CD14-positive monocyte (primary cell): ENCODE data around the gene CDKAL1. TPM values are rescaled to one million over a fixed set of nuclear protein-coding genes. Genes with fewer than 3 reads are reported as not detected.

ENCODE experiments used
- DNase-seq, 3 donors: peaks; one replicate each; pipeline ENCODE4 v3.0.0-alpha.2; 2011 to 2022
- H2AFZ ChIP-seq: 2 replicates; pipeline ENCODE4 v1.6.0; 2012; ENCODE audit warnings: mild to moderate bottlenecking, low read depth, low read length, inconsistent platforms; ENCODE audit not compliant: insufficient read depth, poor library complexity, severe bottlenecking
- H3K27ac ChIP-seq, 2 donors: 1 replicate in 1 of 2; 2 replicates in 1 of 2; pipeline ENCODE4 v1.5.1; 2012 to 2013; ENCODE audit warnings: low read length in 2 of 2, control low read depth in 1 of 2, inconsistent platforms in 1 of 2, low read depth in 1 of 2, mild to moderate bottlenecking in 1 of 2
- H3K27me3 ChIP-seq, 2 donors: one replicate each; pipeline versions ENCODE4 v1.6.0 to v1.6.1; 2011 to 2013; ENCODE audit warnings: low read length in 2 of 2; ENCODE audit not compliant: control insufficient read depth in 2 of 2, insufficient read depth in 2 of 2
- H3K36me3 ChIP-seq, 2 donors: replicated peaks in 1 of 2; 1 replicate in 1 of 2; 2 replicates in 1 of 2; pipeline versions ENCODE4 v1.5.1 to v1.6.1; 2012 to 2013; ENCODE audit warnings: low read length in 2 of 2, control low read depth in 1 of 2, inconsistent platforms in 1 of 2, mild to moderate bottlenecking in 1 of 2; ENCODE audit not compliant: insufficient read depth in 2 of 2, control insufficient read depth in 1 of 2
- H3K4me1 ChIP-seq, 2 donors: 1 replicate in 1 of 2; 2 replicates in 1 of 2; pipeline versions ENCODE4 v1.5.1 to v1.6.1; 2012 to 2013; ENCODE audit warnings: low read length in 2 of 2, control low read depth in 1 of 2, inconsistent platforms in 1 of 2, mild to moderate bottlenecking in 1 of 2, moderate library complexity in 1 of 2; ENCODE audit not compliant: insufficient read depth in 2 of 2, control insufficient read depth in 1 of 2
- H3K4me2 ChIP-seq: replicated peaks from 2 replicates; pipeline ENCODE3; 2012; ENCODE audit warnings: low read length, moderate library complexity, mild to moderate bottlenecking; ENCODE audit not compliant: poor library complexity, severe bottlenecking; ENCODE audit errors: extremely low read depth
- H3K4me3 ChIP-seq, 3 experiments: fragments of 200-600 bp in 1 of 3; sonication (generic) in 1 of 3; replicated peaks in 1 of 3; 1 replicate in 2 of 3; 2 replicates in 1 of 3; pipeline ENCODE4 v1.5.1; 2011 to 2013; ENCODE audit warnings: low read length in 3 of 3, mild to moderate bottlenecking in 3 of 3, control low read depth in 2 of 3, low read depth in 2 of 3, inconsistent platforms in 1 of 3, moderate library complexity in 1 of 3
- H3K79me2 ChIP-seq: 2 replicates; pipeline ENCODE4 v1.6.0; 2012; ENCODE audit warnings: mild to moderate bottlenecking, control low read depth, inconsistent platforms, low read length, moderate library complexity; ENCODE audit not compliant: insufficient read depth
- H3K9ac ChIP-seq: 2 replicates; pipeline ENCODE4 v1.6.0; 2017; ENCODE audit warnings: low read length, mild to moderate bottlenecking; ENCODE audit not compliant: insufficient read depth, poor library complexity, severe bottlenecking
- H3K9me3 ChIP-seq, 2 donors: replicated peaks in 1 of 2; 1 replicate in 1 of 2; 2 replicates in 1 of 2; pipeline versions ENCODE4 v1.5.1 to v1.6.1; 2012 to 2013; ENCODE audit warnings: low read length in 2 of 2, control low read depth in 1 of 2; ENCODE audit not compliant: control insufficient read depth in 1 of 2, insufficient read depth in 1 of 2
- H4K20me1 ChIP-seq: 2 replicates; pipeline ENCODE4 v1.6.0; 2012; ENCODE audit warnings: mild to moderate bottlenecking, low read length, control low read depth, moderate library complexity; ENCODE audit not compliant: insufficient read depth
- H3K27ac Mint-ChIP-seq, 7 donors: one replicate each; pipeline ENCODE4 v1.8.0; 2020; ENCODE audit warnings: mild to moderate bottlenecking in 7 of 7, mixed read lengths in 7 of 7, moderate library complexity in 6 of 7, inconsistent platforms in 2 of 7
- H3K27me3 Mint-ChIP-seq, 3 donors: one replicate each; pipeline ENCODE4 v1.8.0; 2021 to 2022; ENCODE audit warnings: low read depth in 3 of 3, mild to moderate bottlenecking in 3 of 3, mixed read lengths in 3 of 3, moderate library complexity in 3 of 3, inconsistent platforms in 1 of 3
- H3K36me3 Mint-ChIP-seq, 2 donors: one replicate each; pipeline ENCODE4 v1.8.0; 2020; ENCODE audit warnings: mixed read lengths in 2 of 2, inconsistent platforms in 1 of 2, mild to moderate bottlenecking in 1 of 2
- H3K4me1 Mint-ChIP-seq: one replicate; pipeline ENCODE4 v1.8.0; 2020; ENCODE audit warnings: mild to moderate bottlenecking, mixed read lengths
- H3K4me3 Mint-ChIP-seq, 2 donors: one replicate each; pipeline ENCODE4 v1.8.0; 2020; ENCODE audit warnings: mild to moderate bottlenecking in 2 of 2, mixed read lengths in 2 of 2, moderate library complexity in 1 of 2
- H3K9me3 Mint-ChIP-seq, 7 donors: one replicate each; pipeline ENCODE4 v1.8.0; 2020 to 2022; ENCODE audit warnings: mixed read lengths in 7 of 7, mild to moderate bottlenecking in 6 of 7, moderate library complexity in 6 of 7, inconsistent platforms in 2 of 7
- WGBS: methylation state at CpG from one replicate; pipeline ENCODE4 v1.1.5; 2013; ENCODE audit warnings: missing lambda C conversion rate; ENCODE audit not compliant: insufficient coverage; 5-methylcytosine and 5-hydroxymethylcytosine counted together
- intact Hi-C, 2 donors: fragments of 100-400 bp; cut with micrococcal nuclease; formaldehyde crosslinking; loops; one replicate each; pipeline versions ENCODE4 v1.15.0 to v1.15.1; 2023
- polyA plus RNA-seq, 3 donors: library from polyadenylated mRNA; depleted of rRNA in 1 of 3; unstranded in 2 of 3; stranded (reverse) in 1 of 3; fragments of 300-500 nt in 2 of 3; fragments of >200 nt in 1 of 3; fragmentation: Illumina TruSeq in 2 of 3; gene quantifications; 1 replicate in 2 of 3; 2 replicates in 1 of 3; pipeline ENCODE4 v1.2.3, GENCODE V29; 2012 to 2021
- TF ChIP-seq, protein P1 (sequence below): fragments of 200-600 bp; IDR thresholded peaks from one replicate; pipeline ENCODE4 v1.8.0; 2022; ENCODE audit warnings: antibody characterized with exemption, mild to moderate bottlenecking

Gene CDKAL1
- polyA plus RNA-seq, 3 donors, result 3.2 to 12.4 (median 8.3) TPM

GRCh38 chr6:20879526-20879925, 345.3 kb downstream of the CDKAL1 start:
- H2AFZ ChIP-seq, result no peak overlapping the region
- WGBS, result 75% methylated on average over 1 of the region's 1 CpG
- H3K4me3 Mint-ChIP-seq, result no peak overlapping the region
- peaks cover 4 to 15% (median 9%) of the 10 kb centered on the region in 7 donors for H3K9me3 Mint-ChIP-seq
- H3K4me1 ChIP-seq, result no peaks in the 10 kb centered on the region
- H3K36me3 Mint-ChIP-seq, result peaks cover 3 to 9% of the 10 kb centered on the region in 2 donors
- H3K27me3 Mint-ChIP-seq, result no peaks in the 10 kb centered on the region
- H3K27ac ChIP-seq, result no peak overlapping the region
- H4K20me1 ChIP-seq, result no peaks in the 10 kb centered on the region
- no peaks in the 10 kb centered on the region for H3K79me2 ChIP-seq
- intact Hi-C loops, result no loop called here
- H3K9me3 ChIP-seq, result peaks cover 0 to 9% of the 10 kb centered on the region in 2 donors
- H3K36me3 ChIP-seq, result peaks cover 0 to 5% of the 10 kb centered on the region in 2 donors
- H3K27me3 ChIP-seq, result no peaks in the 10 kb centered on the region
- H3K9ac ChIP-seq, result no peak overlapping the region
- no peak overlapping the region for H3K4me3 ChIP-seq
- H3K27ac Mint-ChIP-seq, result peak overlapping the region in 2 of 7 donors; percentile 33 to 57
- no peak overlapping the region for H3K4me2 ChIP-seq
- no peaks in the 10 kb centered on the region for H3K4me1 Mint-ChIP-seq
- DNase-seq, result no peak
- TF ChIP-seq, protein P1, sequence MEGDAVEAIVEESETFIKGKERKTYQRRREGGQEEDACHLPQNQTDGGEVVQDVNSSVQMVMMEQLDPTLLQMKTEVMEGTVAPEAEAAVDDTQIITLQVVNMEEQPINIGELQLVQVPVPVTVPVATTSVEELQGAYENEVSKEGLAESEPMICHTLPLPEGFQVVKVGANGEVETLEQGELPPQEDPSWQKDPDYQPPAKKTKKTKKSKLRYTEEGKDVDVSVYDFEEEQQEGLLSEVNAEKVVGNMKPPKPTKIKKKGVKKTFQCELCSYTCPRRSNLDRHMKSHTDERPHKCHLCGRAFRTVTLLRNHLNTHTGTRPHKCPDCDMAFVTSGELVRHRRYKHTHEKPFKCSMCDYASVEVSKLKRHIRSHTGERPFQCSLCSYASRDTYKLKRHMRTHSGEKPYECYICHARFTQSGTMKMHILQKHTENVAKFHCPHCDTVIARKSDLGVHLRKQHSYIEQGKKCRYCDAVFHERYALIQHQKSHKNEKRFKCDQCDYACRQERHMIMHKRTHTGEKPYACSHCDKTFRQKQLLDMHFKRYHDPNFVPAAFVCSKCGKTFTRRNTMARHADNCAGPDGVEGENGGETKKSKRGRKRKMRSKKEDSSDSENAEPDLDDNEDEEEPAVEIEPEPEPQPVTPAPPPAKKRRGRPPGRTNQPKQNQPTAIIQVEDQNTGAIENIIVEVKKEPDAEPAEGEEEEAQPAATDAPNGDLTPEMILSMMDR, result no peak

DNA sequence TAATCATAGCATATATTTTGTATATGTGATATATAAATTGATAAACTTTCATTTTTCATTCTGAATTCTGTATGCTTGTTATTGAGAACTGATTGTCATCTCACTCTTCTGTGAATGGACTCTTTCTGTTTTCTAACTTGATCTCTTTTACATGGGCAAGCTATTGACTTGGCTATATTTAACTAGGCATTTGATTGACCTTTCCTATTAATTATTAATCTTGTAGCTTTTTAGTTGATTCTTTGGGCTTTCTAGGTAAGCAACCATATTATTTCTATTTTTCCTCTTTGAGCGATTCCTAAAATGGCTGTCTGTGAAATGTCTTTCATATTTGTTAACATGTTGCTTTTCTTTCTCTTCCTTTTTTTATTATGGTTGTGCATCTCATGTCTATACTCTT, 347.1 kb downstream of the CDKAL1 start:
- Mint-ChIP-seq H3K4me1 (no peaks in the 10 kb centered on the region), H3K36me3 (peaks cover 3 to 12% of the 10 kb centered on the region in 2 donors), H3K27me3 (no peaks in the 10 kb centered on the region), H3K9me3 (peaks cover 6 to 24% (median 16%) of the 10 kb centered on the region in 7 donors), H3K4me3 (no peak overlapping the region), H3K27ac (no peak overlapping the region)
- Histone ChIP-seq H3K27ac (no peak overlapping the region), H3K4me2 (no peak overlapping the region), H3K4me1 (no peaks in the 10 kb centered on the region), H4K20me1 (no peaks in the 10 kb centered on the region), H3K9ac (no peak overlapping the region), H3K4me3 (no peak overlapping the region), H3K9me3 (peaks cover 4 to 17% of the 10 kb centered on the region in 2 donors), H3K79me2 (no peaks in the 10 kb centered on the region), H3K27me3 (no peaks in the 10 kb centered on the region), H2AFZ (no peak overlapping the region), H3K36me3 (peaks cover 0 to 5% of the 10 kb centered on the region in 2 donors)
- WGBS, result no CpG with 5 or more reads among the region's 1 CpG
- intact Hi-C loops, result no loop called here
- TF ChIP-seq, protein P1, result no peak
- DNase-seq, result no peak
